Stimulated activated CD8-positive, alpha-beta memory T cell treated with anti-CD3 and anti-CD28 coated beads, Interleukin-12 subunit alpha, Interleukin-12 subunit beta, amount 100 ng/mL, for 4 hours (primary cell): Measurements from ENCODE around the gene KIAA1755.

Experiments
- DNase-seq: peaks from one replicate; pipeline ENCODE4 v3.0.0-alpha.2; 2020; ENCODE audit warnings: low read depth

The KIAA1755 gene

DNA sequence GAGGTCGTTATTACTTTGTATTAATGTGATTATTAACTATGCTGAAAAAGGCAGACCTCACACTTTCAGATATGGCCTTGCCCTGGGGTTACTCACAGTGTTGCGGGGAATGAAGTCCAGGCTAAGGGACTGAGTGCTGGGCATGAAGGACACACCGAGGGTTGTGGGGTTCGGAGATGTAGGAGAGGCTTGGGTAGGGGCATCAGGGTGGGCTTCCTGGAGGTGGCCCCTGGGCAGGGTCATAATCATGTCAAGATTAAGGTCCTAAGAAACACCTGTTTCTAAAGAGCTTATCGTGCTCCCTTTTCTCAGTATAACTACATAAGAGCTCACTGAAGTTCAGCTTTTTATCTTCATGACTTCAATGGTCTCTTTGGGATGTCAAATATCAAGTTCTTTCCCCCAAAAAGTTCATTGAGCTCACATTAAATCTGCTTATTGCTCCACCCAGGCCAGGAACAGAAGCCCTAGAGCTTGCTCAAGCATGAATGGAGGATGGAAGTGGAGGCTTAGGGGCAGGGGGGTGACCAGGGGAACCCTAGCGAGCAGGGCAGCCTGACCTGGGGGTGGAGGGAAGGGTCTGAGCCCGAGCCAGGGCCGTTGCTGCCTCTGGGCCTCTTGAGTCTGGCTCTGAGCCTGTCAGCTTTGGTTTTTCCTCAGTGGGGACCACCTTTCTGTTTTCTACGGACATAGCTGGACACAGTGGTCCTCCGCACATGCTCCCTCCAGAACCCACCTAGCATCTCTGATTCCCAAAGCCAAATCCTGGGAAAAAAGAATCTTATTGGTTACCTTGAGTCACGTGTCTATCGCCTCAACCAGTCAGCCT lies 58.2 kb downstream of the KIAA1755 start:
- DNase-seq: no peak

DNA sequence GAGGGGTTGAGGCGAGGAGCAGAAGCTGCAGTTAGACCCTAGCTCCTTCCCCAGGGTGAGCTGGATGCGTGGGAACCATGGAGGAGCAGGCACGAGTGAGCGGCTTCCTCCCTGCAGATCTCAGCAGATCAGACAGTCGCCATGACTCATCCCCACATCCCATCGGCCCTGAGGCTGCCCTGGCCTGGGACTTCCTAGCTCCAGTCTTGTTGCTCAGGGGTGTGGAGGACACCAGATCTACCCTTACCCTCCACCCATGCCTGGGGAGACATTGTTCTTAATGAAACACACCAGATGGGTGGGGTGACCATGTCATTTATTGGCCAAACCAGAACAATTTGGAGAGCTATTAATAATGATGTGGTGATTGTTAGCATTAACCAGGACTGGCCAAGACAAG lies 59.2 kb downstream of the KIAA1755 start:
- DNase-seq: no peak

DNA sequence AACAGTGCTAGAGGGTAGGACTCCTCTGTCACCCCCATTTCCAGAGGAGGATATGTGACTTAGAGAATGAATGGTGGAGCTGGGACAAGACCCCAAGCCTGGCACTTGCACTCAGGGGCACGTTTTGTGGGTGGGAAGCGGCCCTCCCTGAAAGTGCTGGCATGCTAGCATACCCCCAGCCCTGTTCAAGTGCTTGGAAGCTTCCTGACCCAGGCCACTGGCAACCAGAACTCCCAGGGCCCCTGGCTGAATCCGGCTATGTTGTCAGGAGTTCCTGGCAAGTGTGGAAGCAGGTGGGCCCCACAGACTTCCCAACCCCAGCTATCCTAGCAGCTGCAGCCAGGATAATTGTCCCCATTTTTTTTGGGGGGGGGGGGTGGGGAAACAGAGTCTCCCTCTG lies 59.9 kb downstream of the KIAA1755 start:
- DNase-seq: no peak

DNA sequence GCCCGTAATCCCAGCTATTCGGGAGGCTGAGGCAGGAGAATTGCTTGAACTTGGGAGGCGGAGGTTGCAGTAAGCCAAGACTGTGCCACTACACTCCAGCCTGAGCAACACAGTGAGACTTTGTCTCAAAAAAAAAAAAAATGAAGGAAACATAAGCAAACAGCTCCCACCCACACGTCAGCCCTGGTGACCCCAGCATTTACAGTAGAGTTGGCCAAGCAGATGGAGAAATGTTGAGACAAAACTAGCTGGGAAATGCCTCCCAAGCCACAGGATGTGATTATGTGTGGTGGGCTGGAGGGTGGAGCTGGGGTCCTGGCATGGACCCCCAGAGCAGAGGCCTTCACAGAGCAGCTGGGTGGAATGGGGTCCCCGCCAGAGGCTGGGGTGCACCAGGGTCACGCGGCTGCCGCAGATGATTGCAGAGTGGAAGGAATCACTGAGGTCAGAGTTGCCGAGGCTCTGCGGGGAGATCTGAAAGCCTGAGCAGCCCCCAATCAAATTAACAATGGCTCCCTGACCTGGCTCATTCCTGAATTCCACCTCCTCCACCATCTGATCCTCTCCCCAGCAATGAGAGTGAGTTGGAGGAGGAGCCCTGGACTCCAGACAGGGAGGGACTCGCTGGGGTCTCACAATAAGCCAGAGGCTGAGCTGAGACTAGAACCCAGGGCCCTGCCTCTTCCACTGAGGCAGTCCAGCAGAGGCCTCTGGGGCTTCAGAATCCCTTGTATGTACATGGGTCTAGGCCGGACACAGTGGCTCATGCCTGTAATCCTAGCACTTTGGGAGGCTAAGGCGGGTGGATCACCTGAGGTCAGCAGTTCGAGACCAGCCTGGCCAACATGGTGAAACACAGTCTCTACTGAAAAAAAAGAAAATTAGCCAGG lies 60.8 kb downstream of the KIAA1755 start:
- DNase-seq: no peak

DNA sequence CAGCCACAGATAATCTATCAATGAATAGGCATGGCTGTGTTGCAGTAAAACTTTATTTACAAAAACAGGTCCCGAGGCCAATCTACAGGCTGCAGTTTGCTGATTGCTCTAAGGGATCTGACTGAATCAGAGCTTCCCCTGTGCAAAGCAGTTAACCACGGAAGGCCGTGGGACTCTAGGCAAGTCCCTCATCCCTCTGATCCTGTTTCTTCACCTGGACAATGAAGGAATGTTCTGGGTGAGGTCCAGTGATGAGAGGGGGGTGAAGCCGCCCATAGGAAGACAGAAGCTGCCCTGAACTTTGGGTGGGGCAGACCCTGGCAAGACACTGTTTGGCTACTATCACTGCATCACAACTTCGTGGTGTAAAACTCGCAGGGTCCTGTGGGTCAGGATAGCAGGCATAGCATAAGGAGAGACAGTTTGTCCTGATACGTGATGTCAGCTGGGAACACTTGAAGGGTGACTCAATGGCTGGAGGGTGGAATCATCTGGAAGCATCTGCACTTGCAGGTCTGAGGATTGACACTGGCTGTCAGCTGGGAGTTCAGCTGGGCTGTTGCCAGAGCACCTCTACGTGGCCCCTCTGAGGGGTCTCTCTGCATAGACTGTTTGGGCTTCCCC lies 62.2 kb downstream of the KIAA1755 start:
- no peak for DNase-seq

DNA sequence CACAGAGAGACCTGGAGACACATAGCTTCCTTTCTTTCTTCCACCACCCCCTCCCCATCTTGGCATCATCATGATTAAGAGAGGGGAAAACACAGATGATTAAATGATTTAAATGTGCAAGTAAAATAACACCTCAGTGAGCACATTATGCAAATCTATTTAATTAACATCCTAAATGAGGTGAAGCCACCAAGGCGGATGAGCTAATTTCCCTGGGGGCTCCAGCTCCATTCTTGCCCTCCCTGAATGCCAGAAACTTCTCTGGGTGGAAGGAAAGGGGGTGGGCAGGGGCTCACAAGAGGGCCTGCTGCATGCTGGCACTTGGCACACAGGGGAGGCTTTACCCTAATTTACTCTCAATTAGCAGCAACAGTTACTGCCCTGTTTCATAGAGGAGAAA lies 62.9 kb downstream of the KIAA1755 start:
- no peak for DNase-seq

DNA sequence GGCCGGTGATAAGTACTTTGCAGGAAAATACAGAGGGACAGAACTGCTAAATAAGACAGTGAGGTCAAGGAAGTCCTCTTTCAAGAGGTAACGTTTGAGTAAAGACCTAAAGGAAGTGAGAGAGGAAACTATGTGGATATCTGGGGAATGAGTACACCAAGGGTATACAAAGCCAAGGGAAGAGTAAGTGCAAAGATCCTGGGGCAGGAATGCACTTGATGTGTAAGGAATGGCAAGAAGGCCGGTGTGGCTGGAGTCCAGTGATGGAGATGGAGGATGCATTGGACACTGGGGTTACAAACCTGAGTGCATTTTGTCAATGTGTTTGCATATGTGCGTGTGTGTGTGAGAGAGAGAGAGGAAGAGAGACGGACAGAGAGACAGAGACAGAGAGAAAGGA lies 63.3 kb downstream of the KIAA1755 start:
- DNase-seq: no peak

DNA sequence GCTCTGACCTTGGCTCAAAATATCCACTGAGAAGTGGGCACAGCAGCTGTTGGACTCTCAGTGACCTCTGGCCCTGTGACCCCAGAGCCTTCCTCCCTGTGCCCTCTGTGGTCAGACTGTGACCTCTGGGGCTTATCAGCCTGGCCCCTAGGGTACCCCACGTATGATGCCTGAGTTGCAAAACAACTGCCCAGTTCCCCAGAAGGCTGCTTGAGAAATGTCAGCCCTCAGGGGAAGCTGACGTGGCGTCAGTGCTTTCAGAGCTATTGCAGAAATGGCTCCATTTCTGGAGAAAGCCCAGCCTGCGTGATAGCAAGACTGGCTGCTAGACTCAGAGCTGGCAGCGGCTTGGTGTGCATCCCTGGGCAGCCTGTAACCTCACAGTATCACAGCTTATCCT lies 63.9 kb downstream of the KIAA1755 start:
- no peak for DNase-seq

DNA sequence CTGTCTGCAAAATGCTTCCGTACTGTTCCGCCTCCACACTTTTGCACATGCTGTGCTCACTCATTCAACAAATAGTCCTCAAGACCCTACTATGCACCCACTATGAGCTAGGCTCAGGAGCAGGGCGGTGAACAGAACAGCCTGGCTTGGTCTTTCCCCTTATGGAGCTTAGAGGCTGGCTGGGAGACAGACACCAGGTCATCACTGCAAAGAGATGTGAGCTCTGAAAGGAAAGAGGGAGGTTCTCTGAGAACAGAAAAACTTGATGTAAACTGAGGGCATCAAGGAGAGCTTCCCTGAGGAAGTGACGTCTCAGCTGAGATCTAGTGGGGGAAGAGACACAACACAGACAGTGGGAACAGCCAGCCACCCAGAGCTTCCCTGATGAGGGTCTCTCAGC lies 64.5 kb downstream of the KIAA1755 start:
- no peak for DNase-seq

DNA sequence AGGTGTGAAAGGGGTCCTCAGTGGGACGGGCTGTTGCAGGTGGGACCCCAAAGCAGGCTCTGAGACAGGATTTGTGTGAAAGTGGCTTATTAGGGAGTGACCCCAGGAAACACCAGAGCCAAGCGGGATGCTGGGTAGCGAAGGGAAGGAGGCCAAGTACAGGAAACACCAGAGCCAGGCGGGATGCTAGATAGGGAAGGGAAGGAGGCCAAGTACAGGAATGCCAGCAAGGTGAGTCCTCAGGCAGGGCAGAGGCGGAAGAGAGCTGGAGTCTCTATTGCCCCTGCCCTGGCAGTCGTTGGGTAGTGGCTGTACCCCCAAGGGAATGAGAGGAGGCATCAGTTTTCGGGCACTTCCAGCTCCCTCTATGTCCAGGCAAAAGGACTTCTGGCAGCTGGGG lies 65.0 kb downstream of the KIAA1755 start:
- no peak for DNase-seq

DNA sequence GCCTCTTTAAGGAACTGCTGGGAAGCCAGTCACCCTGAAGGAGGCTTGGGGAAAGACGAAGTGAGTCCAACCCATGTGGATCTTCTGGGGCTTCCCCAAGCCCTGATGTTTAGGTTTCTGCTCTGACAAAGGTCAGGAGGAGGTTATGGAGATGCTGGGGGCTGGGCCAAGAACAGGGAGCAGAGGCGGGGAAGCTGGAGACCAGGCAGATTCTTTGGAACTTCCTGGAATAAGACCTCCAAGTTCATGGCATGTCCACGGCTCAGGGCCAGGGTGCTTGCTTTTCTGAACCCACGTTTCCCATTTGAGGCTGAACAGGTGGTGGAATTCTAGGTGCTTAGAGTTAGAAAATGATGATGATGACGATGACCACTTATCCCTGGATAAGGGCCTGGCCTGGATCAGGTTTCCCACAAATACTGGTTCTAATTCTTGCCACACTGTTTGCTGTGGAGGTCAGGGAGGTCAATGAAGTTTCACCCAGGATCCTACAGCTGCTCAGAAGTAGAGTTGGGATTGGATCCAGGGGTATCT lies 65.5 kb downstream of the KIAA1755 start:
- no peak for DNase-seq

DNA sequence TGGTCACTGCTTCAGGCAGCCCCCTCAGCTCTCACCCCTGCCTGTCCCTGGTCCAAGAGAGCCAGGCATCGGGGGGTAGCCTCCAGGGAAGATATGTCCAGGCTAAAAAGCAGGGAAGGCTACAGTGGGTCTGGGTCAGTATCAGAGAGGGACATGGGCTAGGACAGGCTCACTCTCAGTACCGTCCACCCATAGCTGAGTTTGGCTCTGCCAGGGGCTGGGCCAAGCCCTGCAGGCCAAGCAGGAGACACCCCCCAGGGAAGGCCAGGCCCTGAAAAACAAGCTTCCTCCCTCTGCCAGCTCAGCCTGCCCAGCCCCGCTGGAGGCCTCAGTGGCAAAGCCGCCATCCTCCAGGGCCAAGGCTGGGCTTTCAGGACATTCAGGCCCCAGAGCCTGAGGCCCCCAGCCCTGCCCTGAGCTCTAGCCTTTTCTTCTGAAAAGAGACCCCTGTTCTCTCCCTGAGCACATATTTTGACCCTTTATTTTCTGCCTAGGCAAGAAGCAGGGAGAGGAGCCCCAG lies 66.9 kb downstream of the KIAA1755 start:
- DNase-seq: no peak

DNA sequence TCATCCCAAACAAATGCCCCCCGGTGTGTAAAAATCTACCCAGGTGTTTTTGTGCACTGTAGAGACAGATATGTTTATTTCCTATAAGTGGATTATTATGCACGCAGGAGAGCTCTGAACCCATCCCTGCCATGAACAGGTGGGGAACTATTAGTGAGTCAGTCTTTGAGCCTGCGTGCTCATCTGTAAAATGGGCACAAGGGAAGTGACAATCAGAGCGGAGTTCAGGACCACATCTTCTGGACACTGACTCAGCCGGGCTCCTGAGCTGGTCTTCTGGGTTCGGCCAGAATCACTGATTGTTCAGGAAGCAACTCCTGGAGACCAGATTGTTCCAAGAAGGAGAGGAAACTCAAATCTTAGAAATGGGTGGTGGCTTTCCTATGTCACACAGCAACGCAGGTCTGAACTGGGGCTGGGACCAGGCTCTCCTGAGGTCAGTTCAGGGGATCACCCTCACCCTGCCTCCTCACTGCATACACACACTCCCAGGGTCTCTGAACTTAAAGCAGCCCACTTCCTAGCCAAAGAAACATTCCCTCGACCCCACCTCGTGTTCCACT lies 68.1 kb downstream of the KIAA1755 start:
- DNase-seq: no peak

DNA sequence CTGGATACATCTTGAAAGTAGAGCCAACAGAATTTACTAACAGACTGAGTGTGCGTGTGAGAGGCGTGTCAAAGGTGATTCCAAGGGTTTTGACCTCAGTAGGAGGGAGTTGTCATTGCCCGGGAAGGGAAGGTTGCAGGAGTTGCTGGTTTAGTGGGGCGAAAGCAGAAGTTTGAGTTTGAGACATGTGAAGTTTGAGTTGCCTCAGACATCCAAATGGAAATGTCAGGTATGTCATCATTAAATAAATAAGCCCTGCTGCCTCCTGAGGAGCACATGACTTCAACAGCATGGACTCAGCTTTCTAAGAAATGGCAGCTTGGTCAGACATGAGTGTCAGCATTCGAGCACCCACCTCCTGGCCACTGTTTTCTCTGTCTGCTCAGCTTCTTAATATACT lies 68.9 kb downstream of the KIAA1755 start:
- no peak for DNase-seq

DNA sequence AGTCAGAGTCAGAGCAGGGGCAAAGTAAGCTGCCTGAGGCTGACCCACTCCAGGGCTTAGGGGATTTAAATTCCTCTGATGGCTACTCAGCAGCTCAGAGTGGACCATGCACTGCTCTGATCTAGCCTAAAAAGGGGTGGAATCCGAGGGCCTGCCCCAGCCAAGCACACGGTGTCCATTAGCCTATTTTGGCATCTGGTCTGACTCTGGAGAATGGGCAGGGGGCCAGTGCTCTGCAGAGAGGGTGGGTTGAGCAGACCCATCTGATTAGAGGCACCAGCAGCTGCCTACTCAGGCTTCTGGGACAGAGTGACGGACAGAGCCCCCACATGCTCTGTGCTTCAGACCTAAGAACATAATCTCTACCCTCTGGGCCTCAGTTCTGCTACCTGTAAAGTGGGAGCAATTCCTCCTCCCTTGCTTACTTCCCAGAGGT lies 69.6 kb downstream of the KIAA1755 start:
- no peak for DNase-seq

DNA sequence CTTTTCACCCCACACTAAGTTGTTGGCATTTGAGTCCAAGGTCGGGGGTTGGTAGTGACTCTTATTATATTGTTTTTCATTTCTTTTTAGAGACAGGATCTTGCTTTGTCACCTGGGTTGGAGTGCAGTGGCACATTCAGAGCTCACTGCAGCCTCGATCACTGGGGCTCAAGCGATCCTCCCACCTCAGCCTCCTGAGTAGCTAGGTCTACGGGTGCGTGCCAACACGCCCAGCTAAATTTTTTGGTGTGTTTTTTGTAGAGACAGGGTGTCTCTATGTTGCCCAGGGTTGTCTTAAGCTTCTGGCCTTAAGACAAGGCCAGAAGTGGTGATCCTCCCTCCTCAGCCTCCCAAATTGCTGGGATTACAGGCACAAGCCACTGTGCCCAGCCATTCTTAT lies 70.4 kb downstream of the KIAA1755 start:
- no peak for DNase-seq

DNA sequence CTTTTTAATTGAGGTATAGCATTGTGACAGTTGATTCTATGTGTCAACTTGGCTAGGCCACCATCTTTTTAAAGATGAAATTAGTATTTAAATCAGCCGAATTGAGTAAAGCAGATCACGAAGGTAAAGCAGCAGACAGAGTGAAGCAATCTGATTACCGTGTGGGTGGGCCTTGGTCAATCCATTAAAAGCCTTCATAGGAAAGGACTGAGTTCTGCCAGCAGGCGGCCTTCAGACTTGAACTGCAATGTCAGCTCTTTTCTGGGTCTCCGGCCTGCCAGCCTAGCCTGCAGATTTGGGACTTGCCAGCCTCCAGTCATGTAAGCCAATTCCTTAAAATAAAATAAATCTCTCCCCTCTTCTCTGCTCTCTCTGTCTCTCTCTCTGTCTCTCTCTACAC lies 73.0 kb downstream of the KIAA1755 start:
- no peak for DNase-seq

DNA sequence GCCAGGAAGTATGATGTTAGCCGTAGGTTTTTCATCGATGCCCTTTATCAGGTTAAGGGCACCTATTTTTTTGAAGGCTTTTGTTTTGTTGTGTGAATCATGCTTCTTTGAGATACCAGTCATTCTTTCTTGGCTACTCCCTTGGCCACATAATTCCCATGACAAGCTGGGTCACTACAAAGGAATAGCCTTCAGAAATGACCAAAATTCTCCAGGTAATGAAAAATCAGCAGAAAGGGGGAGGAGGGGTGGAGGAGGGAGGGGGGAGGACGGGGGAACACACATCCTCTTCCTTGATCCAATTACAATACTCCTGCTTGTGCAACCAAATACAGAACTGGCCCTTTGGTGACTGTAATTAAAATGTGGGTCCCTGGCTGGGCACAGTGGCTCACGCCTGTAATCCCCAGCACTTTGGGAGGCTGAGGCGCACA lies 73.7 kb downstream of the KIAA1755 start:
- no peak for DNase-seq

DNA sequence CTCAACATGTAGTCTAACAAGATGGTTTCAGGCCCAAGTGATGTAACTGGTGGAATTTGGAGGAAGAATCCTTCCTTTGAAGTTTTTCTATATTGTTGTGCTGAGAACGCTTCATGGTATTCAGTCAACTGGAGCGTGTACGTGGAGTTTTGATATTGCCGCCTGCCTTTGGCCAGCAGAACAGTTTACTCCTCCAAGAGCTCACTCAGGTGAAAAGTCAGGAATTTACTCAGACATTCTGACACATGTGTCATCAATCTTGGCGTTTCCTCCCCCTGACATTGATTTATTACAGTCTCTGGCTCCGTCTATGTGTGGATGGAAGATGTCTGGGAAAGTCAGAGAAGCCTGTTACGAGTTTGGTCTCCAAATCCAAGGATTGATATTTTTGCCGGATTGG lies 76.4 kb downstream of the KIAA1755 start:
- no peak for DNase-seq

DNA sequence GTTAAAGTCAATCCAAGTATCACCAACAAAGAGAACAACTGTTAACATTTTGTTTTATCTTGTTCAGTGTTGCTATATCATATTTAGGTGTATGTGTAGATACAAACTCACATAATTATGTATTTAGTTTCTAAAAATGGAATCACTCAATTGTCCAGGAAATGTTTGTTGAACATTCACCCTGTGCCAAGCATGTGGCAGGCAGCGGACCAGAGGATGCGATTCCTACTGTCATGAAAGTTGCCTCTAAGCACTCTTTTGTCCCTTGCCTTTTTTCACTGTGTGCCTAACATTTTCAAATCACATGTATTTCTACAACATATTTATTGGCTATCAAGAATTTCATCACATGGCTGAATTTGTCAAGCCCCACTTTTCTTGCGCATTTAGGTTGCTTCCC lies 78.6 kb downstream of the KIAA1755 start:
- DNase-seq: no peak

DNA sequence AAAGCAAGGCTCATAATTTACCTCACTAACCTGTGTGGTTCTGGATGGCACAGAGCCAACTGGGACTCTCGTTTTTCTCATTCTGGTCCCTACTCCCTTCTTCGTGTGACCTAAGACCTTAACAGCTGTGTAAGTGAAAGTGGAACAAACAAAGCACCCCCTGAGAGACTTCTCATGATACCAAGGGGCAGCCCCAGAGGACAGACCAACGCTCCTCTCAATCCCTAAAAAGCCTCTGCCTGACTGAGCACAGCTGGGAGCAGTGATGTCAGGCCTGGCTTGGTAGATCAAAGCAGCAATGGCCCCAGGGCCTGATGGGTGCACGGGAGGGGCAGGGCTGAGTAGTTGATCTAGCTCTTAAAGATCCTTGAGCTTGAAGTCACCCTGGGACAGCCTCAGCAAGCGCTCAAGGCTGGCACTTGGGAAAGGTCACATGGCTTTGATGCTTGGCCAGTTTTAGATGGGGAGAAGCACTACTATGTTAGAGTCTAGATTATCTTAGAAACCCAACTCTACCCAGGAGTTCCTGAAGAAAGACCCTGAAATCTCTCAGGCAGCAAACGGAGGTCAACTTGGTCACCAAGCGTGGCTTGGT lies 79.2 kb downstream of the KIAA1755 start:
- DNase-seq: no peak

DNA sequence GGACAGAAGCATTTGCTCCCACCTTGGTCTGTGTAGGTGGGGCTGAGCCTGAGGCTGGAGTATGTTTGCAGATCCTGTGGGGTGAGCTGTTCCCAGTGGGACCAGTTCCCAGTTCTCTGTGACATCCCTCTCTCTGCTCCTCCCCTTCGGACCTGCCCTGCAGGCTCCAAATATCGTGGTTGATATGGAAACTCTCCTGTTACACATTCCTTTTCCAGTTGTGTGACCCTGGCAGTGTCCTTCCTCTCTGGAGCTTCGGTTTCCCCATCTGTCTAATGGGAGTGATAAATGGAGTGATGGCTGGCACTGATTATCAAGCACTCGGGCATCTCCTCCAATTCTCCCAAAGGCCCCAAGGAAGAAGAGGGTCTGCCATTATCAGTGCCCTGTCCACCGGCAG lies 79.8 kb downstream of the KIAA1755 start:
- no peak for DNase-seq
